ENCODE results near the gene CPXM1.

The CPXM1 gene

DNA sequence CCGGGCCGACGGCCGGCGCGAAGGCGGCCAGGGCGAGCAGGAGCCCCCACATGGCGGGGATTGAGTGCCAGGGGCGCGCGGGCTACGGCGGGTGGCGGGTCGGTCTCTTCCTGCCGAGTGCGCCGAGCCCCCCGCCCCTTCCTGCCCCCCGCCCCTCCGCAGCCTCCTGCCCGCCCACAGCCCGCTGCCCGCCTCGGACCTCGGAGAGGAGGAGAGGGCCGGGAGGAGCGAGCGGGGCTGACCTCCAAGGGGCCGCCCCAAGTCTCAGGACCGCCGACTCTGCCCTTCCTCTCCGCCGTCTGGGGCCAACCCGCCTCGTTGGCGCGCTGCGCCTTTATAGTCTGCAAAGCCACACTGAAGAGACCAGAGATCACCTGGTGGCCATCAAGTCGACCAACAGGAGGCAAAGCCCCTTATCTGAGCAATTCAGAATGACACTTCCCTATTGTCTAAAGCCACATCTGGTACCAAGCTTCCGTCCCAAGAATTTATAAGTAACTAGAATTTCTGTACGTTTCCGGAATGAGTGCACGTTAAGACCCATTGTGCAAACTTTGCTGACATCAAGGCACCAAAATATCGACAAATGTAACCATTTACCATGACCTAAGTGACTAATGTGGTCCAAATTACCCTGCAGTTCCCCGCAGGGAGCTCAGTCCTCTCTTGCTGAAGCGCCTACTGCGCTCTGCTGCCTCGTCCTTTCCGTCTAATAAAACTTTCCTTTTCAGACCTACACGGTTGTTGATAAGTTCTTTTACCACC, at the start of gene CPXM1:
CPXM1 (minus strand) TSS at position 107 of the 765 bp plus-strand sequence; CDS start at position 52, 55 bp downstream.
- H3K9me3 ChIP-seq (ENCODE audit: control insufficient read depth in 2 of 2, low read length in 2 of 2): no peaks in the 10 kb centered on the region
- H3K27ac ChIP-seq (ENCODE audit: low read depth in 2 of 2, low read length in 2 of 2): no peak within 1 kb of the TSS
- H3K4me3 ChIP-seq (ENCODE audit: low read length in 2 of 2): peak within 1 kb of the TSS; percentile 57 to 66
- peaks cover 0 to 5% of the 10 kb centered on the region in 2 donors for H3K4me1 ChIP-seq (ENCODE audit: control insufficient read depth in 2 of 2, insufficient read depth in 2 of 2, low read length in 2 of 2)
- H3K9ac ChIP-seq (ENCODE audit: low read depth in 1 of 2, low read length in 2 of 2): no peak within 1 kb of the TSS
- H3K36me3 ChIP-seq (ENCODE audit: control insufficient read depth in 2 of 2, insufficient read depth in 2 of 2, low read length in 2 of 2): no peaks in the 10 kb centered on the region
- H3K27me3 ChIP-seq (ENCODE audit: control insufficient read depth in 2 of 2, insufficient read depth in 2 of 2, low read length in 2 of 2): peaks cover 17 to 34% of the 10 kb centered on the region in 2 donors

GRCh38 chr20:2849529-2849928, 49.1 kb upstream of the CPXM1 start:
- Histone ChIP-seq H3K27ac (ENCODE audit: low read depth in 2 of 2, low read length in 2 of 2) (no peak overlapping the region), H3K36me3 (ENCODE audit: control insufficient read depth in 2 of 2, insufficient read depth in 2 of 2, low read length in 2 of 2) (peaks cover 0 to 6% of the 10 kb centered on the region in 2 donors), H3K9me3 (ENCODE audit: control insufficient read depth in 2 of 2, low read length in 2 of 2) (no peaks in the 10 kb centered on the region), H3K9ac (ENCODE audit: low read depth in 1 of 2, low read length in 2 of 2) (no peak overlapping the region), H3K27me3 (ENCODE audit: control insufficient read depth in 2 of 2, insufficient read depth in 2 of 2, low read length in 2 of 2) (no peaks in the 10 kb centered on the region), H3K4me1 (ENCODE audit: control insufficient read depth in 2 of 2, insufficient read depth in 2 of 2, low read length in 2 of 2) (peaks cover 0 to 4% of the 10 kb centered on the region in 2 donors), H3K4me3 (ENCODE audit: low read length in 2 of 2) (no peak overlapping the region)

- Histone ChIP-seq H3K27ac (ENCODE audit: low read depth in 2 of 2, low read length in 2 of 2) (no peak overlapping the region), H3K4me3 (ENCODE audit: low read length in 2 of 2) (no peak overlapping the region), H3K9me3 (ENCODE audit: control insufficient read depth in 2 of 2, low read length in 2 of 2) (no peaks in the 10 kb centered on the region), H3K27me3 (ENCODE audit: control insufficient read depth in 2 of 2, insufficient read depth in 2 of 2, low read length in 2 of 2) (no peaks in the 10 kb centered on the region), H3K4me1 (ENCODE audit: control insufficient read depth in 2 of 2, insufficient read depth in 2 of 2, low read length in 2 of 2) (peaks cover 0 to 4% of the 10 kb centered on the region in 2 donors), H3K36me3 (ENCODE audit: control insufficient read depth in 2 of 2, insufficient read depth in 2 of 2, low read length in 2 of 2) (peaks cover 0 to 8% of the 10 kb centered on the region in 2 donors), H3K9ac (ENCODE audit: low read depth in 1 of 2, low read length in 2 of 2) (no peak overlapping the region)
Observed at GRCh38 chr20:2847802-2848201, 47.4 kb upstream of the CPXM1 start.

DNA sequence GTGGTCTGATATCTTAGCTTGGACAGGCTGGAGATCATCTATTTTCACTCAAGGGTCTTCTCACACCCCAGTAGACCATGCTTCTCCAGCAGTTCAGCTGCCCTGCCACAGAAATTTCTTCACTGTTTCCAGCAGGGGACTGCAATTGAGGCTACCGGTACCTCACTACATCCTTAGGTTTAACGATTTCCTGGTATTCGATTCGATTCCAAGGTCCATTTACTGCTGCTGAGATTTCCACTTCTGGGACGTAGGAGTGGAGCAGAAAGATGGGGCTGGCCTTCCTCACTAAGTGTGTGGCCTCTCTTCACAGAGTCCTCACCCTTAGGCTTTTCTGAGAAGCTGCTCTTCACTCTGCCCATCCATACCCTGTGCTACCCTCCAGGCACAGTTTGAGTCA, 46.3 kb upstream of the CPXM1 start:
- no peaks in the 10 kb centered on the region for H3K9me3 ChIP-seq (ENCODE audit: control insufficient read depth in 2 of 2, low read length in 2 of 2)

GRCh38 chr20:2845607-2846006, 45.2 kb upstream of the CPXM1 start:
- no peaks in the 10 kb centered on the region for H3K9me3 ChIP-seq (ENCODE audit: control insufficient read depth in 2 of 2, low read length in 2 of 2)
- H3K27ac ChIP-seq (ENCODE audit: low read depth in 2 of 2, low read length in 2 of 2): no peak overlapping the region
- peaks cover 5 to 8% of the 10 kb centered on the region in 2 donors for H3K4me1 ChIP-seq (ENCODE audit: control insufficient read depth in 2 of 2, insufficient read depth in 2 of 2, low read length in 2 of 2)
- H3K9ac ChIP-seq (ENCODE audit: low read depth in 1 of 2, low read length in 2 of 2): no peak overlapping the region
- no peaks in the 10 kb centered on the region for H3K27me3 ChIP-seq (ENCODE audit: control insufficient read depth in 2 of 2, insufficient read depth in 2 of 2, low read length in 2 of 2)
- H3K36me3 ChIP-seq (ENCODE audit: control insufficient read depth in 2 of 2, insufficient read depth in 2 of 2, low read length in 2 of 2): peaks cover 0 to 8% of the 10 kb centered on the region in 2 donors
- H3K4me3 ChIP-seq (ENCODE audit: low read length in 2 of 2): no peak overlapping the region

More for the DNA sequence above, 46.3 kb upstream of the CPXM1 start:
- Histone ChIP-seq H3K4me3 (ENCODE audit: low read length in 2 of 2) (no peak overlapping the region), H3K4me1 (ENCODE audit: control insufficient read depth in 2 of 2, insufficient read depth in 2 of 2, low read length in 2 of 2) (peaks cover 0 to under 1% of the 10 kb centered on the region in 2 donors), H3K9ac (ENCODE audit: low read depth in 1 of 2, low read length in 2 of 2) (no peak overlapping the region), H3K27ac (ENCODE audit: low read depth in 2 of 2, low read length in 2 of 2) (no peak overlapping the region), H3K36me3 (ENCODE audit: control insufficient read depth in 2 of 2, insufficient read depth in 2 of 2, low read length in 2 of 2) (peaks cover 0 to 8% of the 10 kb centered on the region in 2 donors), H3K27me3 (ENCODE audit: control insufficient read depth in 2 of 2, insufficient read depth in 2 of 2, low read length in 2 of 2) (no peaks in the 10 kb centered on the region)

- H3K4me1 ChIP-seq (ENCODE audit: control insufficient read depth in 2 of 2, insufficient read depth in 2 of 2, low read length in 2 of 2): peaks cover 10 to 14% of the 10 kb centered on the region in 2 donors
- no peaks in the 10 kb centered on the region for H3K9me3 ChIP-seq (ENCODE audit: control insufficient read depth in 2 of 2, low read length in 2 of 2)
- H3K4me3 ChIP-seq (ENCODE audit: low read length in 2 of 2): peak overlapping the region; percentile 88 to 94
- no peaks in the 10 kb centered on the region for H3K27me3 ChIP-seq (ENCODE audit: control insufficient read depth in 2 of 2, insufficient read depth in 2 of 2, low read length in 2 of 2)
- peak overlapping the region; percentile 60 to 68 for H3K9ac ChIP-seq (ENCODE audit: low read depth in 1 of 2, low read length in 2 of 2)
- peak overlapping the region in 1 of 2 donors; percentile 88 for H3K27ac ChIP-seq (ENCODE audit: low read depth in 2 of 2, low read length in 2 of 2)
- H3K36me3 ChIP-seq (ENCODE audit: control insufficient read depth in 2 of 2, insufficient read depth in 2 of 2, low read length in 2 of 2): peaks cover 0 to 8% of the 10 kb centered on the region in 2 donors
Observed at GRCh38 chr20:2840967-2841531, 40.6 kb upstream of the CPXM1 start.

GRCh38 chr20:2840138-2840966, 39.9 kb upstream of the CPXM1 start, which contains the start of the genes PCED1A and VPS16:
TSS of gene PCED1A (minus strand) at chr20:2840655. CDS start at chr20:2839912, 743 bp downstream.
TSS of gene VPS16 (plus strand) at chr20:2840745. CDS start at chr20:2840775, 30 bp downstream.
- Histone ChIP-seq H3K27me3 (ENCODE audit: control insufficient read depth in 2 of 2, insufficient read depth in 2 of 2, low read length in 2 of 2) (no peaks in the 10 kb centered on the region), H3K9ac (ENCODE audit: low read depth in 1 of 2, low read length in 2 of 2) (peak within 1 kb of the TSS; percentile 70 to 82), H3K4me3 (ENCODE audit: low read length in 2 of 2) (peak within 1 kb of the TSS; percentile 88 to 94), H3K36me3 (ENCODE audit: control insufficient read depth in 2 of 2, insufficient read depth in 2 of 2, low read length in 2 of 2) (peaks cover 0 to 8% of the 10 kb centered on the region in 2 donors), H3K27ac (ENCODE audit: low read depth in 2 of 2, low read length in 2 of 2) (peak within 1 kb of the TSS; percentile 77 to 88), H3K9me3 (ENCODE audit: control insufficient read depth in 2 of 2, low read length in 2 of 2) (no peaks in the 10 kb centered on the region), H3K4me1 (ENCODE audit: control insufficient read depth in 2 of 2, insufficient read depth in 2 of 2, low read length in 2 of 2) (peaks cover 10 to 14% of the 10 kb centered on the region in 2 donors)

GRCh38 chr20:2839732-2840137, 39.3 kb upstream of the CPXM1 start:
- H3K27ac ChIP-seq (ENCODE audit: low read depth in 2 of 2, low read length in 2 of 2): no peak overlapping the region

DNA sequence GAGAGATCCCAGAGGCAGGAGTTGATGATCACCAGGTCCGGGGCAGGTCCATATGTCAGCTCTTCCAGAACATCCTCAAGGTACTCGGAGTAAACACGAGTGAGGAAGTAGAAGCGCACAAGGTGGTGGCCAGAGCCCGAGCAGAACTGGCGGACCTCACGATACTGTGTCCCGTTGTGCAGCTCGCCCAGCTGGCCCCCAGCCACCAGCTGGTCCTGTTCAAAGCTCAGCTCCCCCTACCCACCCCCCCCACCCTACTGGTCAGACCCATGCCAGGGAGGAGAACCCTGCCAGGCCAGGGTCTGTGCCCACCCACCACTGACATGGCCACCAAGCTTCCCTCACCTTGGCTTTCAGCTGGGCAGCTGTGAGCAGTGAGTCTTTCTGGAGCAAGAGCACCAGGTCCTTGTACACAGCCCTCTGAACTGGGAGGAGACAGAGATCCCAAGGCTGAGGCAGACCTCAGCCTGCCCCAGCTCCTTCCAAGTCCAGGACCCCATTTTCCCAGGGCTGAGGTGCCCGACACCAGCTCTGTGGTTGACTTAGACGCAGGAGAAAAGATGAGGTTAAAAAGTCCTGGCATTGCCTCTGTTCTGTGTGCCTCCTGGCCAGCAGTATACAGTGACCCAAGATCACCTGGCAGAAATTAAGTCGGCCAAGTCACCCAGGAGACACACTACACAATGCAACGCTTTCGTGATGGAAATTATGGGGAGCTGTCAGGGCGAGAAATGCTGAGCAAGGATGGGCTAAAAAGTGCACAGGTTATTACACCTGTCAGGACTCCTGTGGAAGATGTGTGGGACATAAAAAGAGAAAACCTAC, 38.6 kb upstream of the CPXM1 start:
- Histone ChIP-seq H3K9ac (ENCODE audit: low read depth in 1 of 2, low read length in 2 of 2) (no peak overlapping the region), H3K27ac (ENCODE audit: low read depth in 2 of 2, low read length in 2 of 2) (no peak overlapping the region), H3K4me1 (ENCODE audit: control insufficient read depth in 2 of 2, insufficient read depth in 2 of 2, low read length in 2 of 2) (peaks cover 10 to 14% of the 10 kb centered on the region in 2 donors), H3K9me3 (ENCODE audit: control insufficient read depth in 2 of 2, low read length in 2 of 2) (no peaks in the 10 kb centered on the region), H3K27me3 (ENCODE audit: control insufficient read depth in 2 of 2, insufficient read depth in 2 of 2, low read length in 2 of 2) (no peaks in the 10 kb centered on the region), H3K36me3 (ENCODE audit: control insufficient read depth in 2 of 2, insufficient read depth in 2 of 2, low read length in 2 of 2) (peaks cover 0 to 3% of the 10 kb centered on the region in 2 donors), H3K4me3 (ENCODE audit: low read length in 2 of 2) (no peak overlapping the region)

More at GRCh38 chr20:2839732-2840137, 39.3 kb upstream of the CPXM1 start:
- H3K36me3 ChIP-seq (ENCODE audit: control insufficient read depth in 2 of 2, insufficient read depth in 2 of 2, low read length in 2 of 2): peaks cover 0 to 7% of the 10 kb centered on the region in 2 donors
- H3K9ac ChIP-seq (ENCODE audit: low read depth in 1 of 2, low read length in 2 of 2): peak overlapping the region in 1 of 2 donors; percentile 82
- peak overlapping the region; percentile 88 to 94 for H3K4me3 ChIP-seq (ENCODE audit: low read length in 2 of 2)
- no peaks in the 10 kb centered on the region for H3K9me3 ChIP-seq (ENCODE audit: control insufficient read depth in 2 of 2, low read length in 2 of 2)
- H3K27me3 ChIP-seq (ENCODE audit: control insufficient read depth in 2 of 2, insufficient read depth in 2 of 2, low read length in 2 of 2): no peaks in the 10 kb centered on the region
- peaks cover 10 to 14% of the 10 kb centered on the region in 2 donors for H3K4me1 ChIP-seq (ENCODE audit: control insufficient read depth in 2 of 2, insufficient read depth in 2 of 2, low read length in 2 of 2)
